H1 (cell line): ENCODE data around the gene TENT4A. TPM values are rescaled to one million over a fixed set of nuclear protein-coding genes. Genes with fewer than 3 reads are reported as not detected.

ENCODE experiments used
- CHD7 ChIP-seq: fragments of 300-600 bp; sonication (generic); IDR thresholded peaks from 2 replicates; pipeline ENCODE4 v1.7.1; 2012; ENCODE audit warnings: low read length, moderate library complexity, mild to moderate bottlenecking, inconsistent platforms; ENCODE audit not compliant: insufficient replicate concordance
- E2F6 ChIP-seq: IDR thresholded peaks from 2 replicates; pipeline ENCODE4 v1.6.1; 2012; ENCODE audit warnings: inconsistent platforms
- JUND ChIP-seq: IDR thresholded peaks from 2 replicates; pipeline ENCODE4 v1.6.1; 2011; ENCODE audit warnings: mild to moderate bottlenecking, improper control_type of control experiment, low read length
- RAD21 ChIP-seq, 2 experiments: IDR thresholded peaks in 1 of 2; conservative IDR thresholded peaks in 1 of 2; 2 replicates each; pipeline ENCODE4 v1.6.1; 2011; ENCODE audit warnings: low read depth in 2 of 2, low read length in 2 of 2, improper control_type of control experiment in 1 of 2, inconsistent platforms in 1 of 2, mild to moderate bottlenecking in 1 of 2, moderate library complexity in 1 of 2
- polyA plus RNA-seq, 7 experiments: library from polyadenylated mRNA; depleted of rRNA in 3 of 7; stranded (reverse) in 5 of 7; unstranded in 2 of 7; fragments of >200 nt in 5 of 7; fragments of 200-250 nt in 2 of 7; gene quantifications; 1 replicate in 5 of 7; 2 replicates in 1 of 7; 4 replicates in 1 of 7; pipeline versions ENCODE4 v1.2.1 to v1.2.3, GENCODE V29; 2011 to 2013; ENCODE audit warnings: missing spikeins in 2 of 7, mixed read lengths in 2 of 7
- total RNA-seq: library from RNA; stranded (reverse); fragmentation: NEBNext Ultra II Directional; extraction: Animal tissue kit (Norgen Biotek cat#: 25700); gene quantifications from 2 replicates; pipeline ENCODE4 v1.2.1, GENCODE V29; 2021

TENT4A gene
- total and polyA plus RNA-seq, 2 of the 8 experiments (the other 6 are each of a cell fraction or from before 2014, with no cell fraction given) = 8.9 to 25.1 TPM

DNA sequence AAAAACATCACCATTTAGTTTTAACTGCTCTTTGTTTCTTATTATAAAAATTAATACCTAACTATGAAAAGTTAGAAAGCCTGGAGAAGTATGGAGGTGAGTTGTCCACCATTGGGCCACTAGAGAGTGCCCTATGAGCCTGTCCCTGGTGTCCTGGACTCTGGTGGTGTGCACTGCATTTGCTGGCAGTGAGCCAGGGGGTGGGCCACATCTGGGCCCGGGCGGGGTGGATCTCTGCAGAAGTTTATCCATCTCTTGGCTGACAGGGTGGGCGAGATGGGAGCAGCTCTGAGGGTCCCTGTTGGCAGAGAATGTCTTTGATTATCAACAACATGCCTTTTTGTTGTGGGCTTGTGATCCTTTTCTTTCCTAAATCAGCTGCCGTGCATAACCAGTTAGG is 8.2 kb downstream of the TENT4A start (continued):
- TF ChIP-seq CHD7 (no peak), JUND (no peak), RAD21 (IDR thresholded peaks at IDR 0.05 in 1 of 2, conservative IDR thresholded peaks at IDR 0.05 in 1 of 2; ENCODE audit: low read depth in 2 of 2, low read length in 2 of 2) (no peak), E2F6 (no peak)
- TF ChIP-seq, all 59 proteins: peak for 0
